GM19238 (cell line): ENCODE results near the gene AGPAT4.
"Not testable (repeated sequence)": the region's sequence is repeated elsewhere in the genome, so short reads cannot be mapped to it uniquely, and the experiment has no call there.

Source experiments
- DNase-seq: peaks from one replicate; pipeline ENCODE4 v3.0.0; 2011; ENCODE audit warnings: low spot score; ENCODE audit not compliant: insufficient read length

Gene AGPAT4

GRCh38 chr6:161227004-161227960 lies 46.6 kb downstream of the AGPAT4 start:
- DNase-seq = no peak

GRCh38 chr6:161226009-161226964 lies 47.6 kb downstream of the AGPAT4 start:
- DNase-seq = no peak

GRCh38 chr6:161225681-161226008 lies 48.2 kb downstream of the AGPAT4 start:
- DNase-seq = no peak

- DNase-seq = not testable (repeated sequence)
Measured at GRCh38 chr6:161224951-161225680, 48.7 kb downstream of the AGPAT4 start.

- DNase-seq = no peak
Measured at GRCh38 chr6:161223646-161224045, 50.2 kb downstream of the AGPAT4 start.

GRCh38 chr6:161222706-161223234 lies 51.1 kb downstream of the AGPAT4 start:
- DNase-seq = no peak

GRCh38 chr6:161220346-161220745 lies 53.5 kb downstream of the AGPAT4 start:
- DNase-seq = no peak

GRCh38 chr6:161219680-161220079 lies 54.2 kb downstream of the AGPAT4 start:
- no peak for DNase-seq

GRCh38 chr6:161218222-161218621 lies 55.6 kb downstream of the AGPAT4 start:
- DNase-seq = no peak

GRCh38 chr6:161217628-161218027 lies 56.2 kb downstream of the AGPAT4 start:
- no peak for DNase-seq

GRCh38 chr6:161216616-161217205 lies 57.1 kb downstream of the AGPAT4 start:
- DNase-seq = no peak

GRCh38 chr6:161215876-161216615 lies 57.8 kb downstream of the AGPAT4 start:
- no peak for DNase-seq

- DNase-seq = no peak
Measured at GRCh38 chr6:161215193-161215592, 58.7 kb downstream of the AGPAT4 start.

- DNase-seq = no peak
Measured at GRCh38 chr6:161214722-161215121, 59.1 kb downstream of the AGPAT4 start.

GRCh38 chr6:161212902-161213301 lies 61.0 kb downstream of the AGPAT4 start:
- no peak for DNase-seq

GRCh38 chr6:161211380-161212035 lies 62.4 kb downstream of the AGPAT4 start:
- no peak for DNase-seq

- DNase-seq = no peak
Measured at GRCh38 chr6:161210857-161211256, 63.0 kb downstream of the AGPAT4 start.

GRCh38 chr6:161207200-161207599 lies 66.7 kb downstream of the AGPAT4 start:
- no peak for DNase-seq

- no peak for DNase-seq
Measured at GRCh38 chr6:161204866-161205557, 68.8 kb downstream of the AGPAT4 start.
